Liver (tissue), 3 donors: ENCODE results near the gene LONRF2.

ENCODE experiments used
- EGR1 ChIP-seq, 2 donors: IDR thresholded peaks; 2 replicates each; pipeline ENCODE4 v1.6.1; 2016 to 2018; ENCODE audit warnings: antibody characterized with exemption in 2 of 2, low read depth in 2 of 2
- FOXA1 ChIP-seq: IDR thresholded peaks from 2 replicates; pipeline ENCODE4 v1.6.1; 2016; ENCODE audit warnings: antibody characterized with exemption
- GABPA ChIP-seq, 2 donors: IDR thresholded peaks in 1 of 2; conservative IDR thresholded peaks in 1 of 2; 2 replicates each; pipeline ENCODE4 v1.6.1; 2016; ENCODE audit warnings: antibody characterized with exemption in 2 of 2, mild to moderate bottlenecking in 1 of 2, moderate library complexity in 1 of 2
- HNF4G ChIP-seq: IDR thresholded peaks from 2 replicates; pipeline ENCODE4 v1.6.1; 2016; ENCODE audit warnings: antibody characterized with exemption
- NR2F2 ChIP-seq: IDR thresholded peaks from 2 replicates; pipeline ENCODE4 v1.6.1; 2016; ENCODE audit warnings: antibody characterized with exemption
- RAD21 ChIP-seq, 2 donors: IDR thresholded peaks; 2 replicates each; pipeline ENCODE4 v1.6.1; 2016; ENCODE audit warnings: antibody characterized with exemption in 2 of 2, mild to moderate bottlenecking in 2 of 2
- SP1 ChIP-seq: IDR thresholded peaks from 2 replicates; pipeline ENCODE4 v1.6.1; 2018; ENCODE audit warnings: antibody characterized with exemption, mild to moderate bottlenecking
- TAF1 ChIP-seq: conservative IDR thresholded peaks from 2 replicates; pipeline ENCODE4 v1.6.1; 2016; ENCODE audit warnings: antibody characterized with exemption, mild to moderate bottlenecking
- YY1 ChIP-seq: IDR thresholded peaks from 2 replicates; pipeline ENCODE4 v1.6.1; 2016; ENCODE audit warnings: antibody characterized with exemption, mild to moderate bottlenecking
- TF ChIP-seq, protein P1 (sequence below): fragments of 150-350 bp; IDR thresholded peaks from 2 replicates; pipeline ENCODE4 v1.5.1; 2017; ENCODE audit warnings: improper control_type of control experiment, low read depth, low read length; ENCODE audit not compliant: missing input control
- TF ChIP-seq, protein P2 (sequence below): IDR thresholded peaks from 2 replicates; pipeline ENCODE4 v1.6.1; 2016; ENCODE audit warnings: antibody characterized with exemption
- TF ChIP-seq, protein P3 (sequence below): IDR thresholded peaks from 2 replicates; pipeline ENCODE4 v1.6.1; 2016; ENCODE audit warnings: antibody characterized with exemption, mild to moderate bottlenecking
- donor health status: healthy.
- donor health status: healthy.

DNA sequence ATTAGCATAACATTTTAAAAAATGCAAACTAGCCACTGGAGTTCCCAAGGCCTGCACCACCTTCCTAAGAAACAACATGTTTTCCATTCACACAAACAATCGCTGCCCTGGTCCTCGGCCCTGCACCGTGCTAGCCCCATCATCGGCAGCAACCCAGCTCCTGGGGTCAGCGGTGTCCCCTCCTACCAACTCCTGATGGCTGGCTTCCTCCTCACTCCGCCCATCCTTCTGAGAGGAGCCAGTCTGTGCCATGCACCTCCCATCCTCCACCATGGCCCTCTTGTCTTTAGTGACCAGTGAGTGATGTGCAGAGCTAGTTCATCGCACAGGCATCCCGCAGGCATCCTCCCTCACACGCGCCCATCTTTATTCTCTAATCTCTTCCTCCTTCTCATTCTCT is 81.9 kb downstream of the LONRF2 start:
- TF ChIP-seq, protein P1, sequence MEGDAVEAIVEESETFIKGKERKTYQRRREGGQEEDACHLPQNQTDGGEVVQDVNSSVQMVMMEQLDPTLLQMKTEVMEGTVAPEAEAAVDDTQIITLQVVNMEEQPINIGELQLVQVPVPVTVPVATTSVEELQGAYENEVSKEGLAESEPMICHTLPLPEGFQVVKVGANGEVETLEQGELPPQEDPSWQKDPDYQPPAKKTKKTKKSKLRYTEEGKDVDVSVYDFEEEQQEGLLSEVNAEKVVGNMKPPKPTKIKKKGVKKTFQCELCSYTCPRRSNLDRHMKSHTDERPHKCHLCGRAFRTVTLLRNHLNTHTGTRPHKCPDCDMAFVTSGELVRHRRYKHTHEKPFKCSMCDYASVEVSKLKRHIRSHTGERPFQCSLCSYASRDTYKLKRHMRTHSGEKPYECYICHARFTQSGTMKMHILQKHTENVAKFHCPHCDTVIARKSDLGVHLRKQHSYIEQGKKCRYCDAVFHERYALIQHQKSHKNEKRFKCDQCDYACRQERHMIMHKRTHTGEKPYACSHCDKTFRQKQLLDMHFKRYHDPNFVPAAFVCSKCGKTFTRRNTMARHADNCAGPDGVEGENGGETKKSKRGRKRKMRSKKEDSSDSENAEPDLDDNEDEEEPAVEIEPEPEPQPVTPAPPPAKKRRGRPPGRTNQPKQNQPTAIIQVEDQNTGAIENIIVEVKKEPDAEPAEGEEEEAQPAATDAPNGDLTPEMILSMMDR: no peak
- TF ChIP-seq, protein P2, sequence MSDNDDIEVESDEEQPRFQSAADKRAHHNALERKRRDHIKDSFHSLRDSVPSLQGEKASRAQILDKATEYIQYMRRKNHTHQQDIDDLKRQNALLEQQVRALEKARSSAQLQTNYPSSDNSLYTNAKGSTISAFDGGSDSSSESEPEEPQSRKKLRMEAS: no peak
- no peak for TF ChIP-seq RAD21 (IDR thresholded peaks at IDR 0.05)
- TF ChIP-seq, protein P3, sequence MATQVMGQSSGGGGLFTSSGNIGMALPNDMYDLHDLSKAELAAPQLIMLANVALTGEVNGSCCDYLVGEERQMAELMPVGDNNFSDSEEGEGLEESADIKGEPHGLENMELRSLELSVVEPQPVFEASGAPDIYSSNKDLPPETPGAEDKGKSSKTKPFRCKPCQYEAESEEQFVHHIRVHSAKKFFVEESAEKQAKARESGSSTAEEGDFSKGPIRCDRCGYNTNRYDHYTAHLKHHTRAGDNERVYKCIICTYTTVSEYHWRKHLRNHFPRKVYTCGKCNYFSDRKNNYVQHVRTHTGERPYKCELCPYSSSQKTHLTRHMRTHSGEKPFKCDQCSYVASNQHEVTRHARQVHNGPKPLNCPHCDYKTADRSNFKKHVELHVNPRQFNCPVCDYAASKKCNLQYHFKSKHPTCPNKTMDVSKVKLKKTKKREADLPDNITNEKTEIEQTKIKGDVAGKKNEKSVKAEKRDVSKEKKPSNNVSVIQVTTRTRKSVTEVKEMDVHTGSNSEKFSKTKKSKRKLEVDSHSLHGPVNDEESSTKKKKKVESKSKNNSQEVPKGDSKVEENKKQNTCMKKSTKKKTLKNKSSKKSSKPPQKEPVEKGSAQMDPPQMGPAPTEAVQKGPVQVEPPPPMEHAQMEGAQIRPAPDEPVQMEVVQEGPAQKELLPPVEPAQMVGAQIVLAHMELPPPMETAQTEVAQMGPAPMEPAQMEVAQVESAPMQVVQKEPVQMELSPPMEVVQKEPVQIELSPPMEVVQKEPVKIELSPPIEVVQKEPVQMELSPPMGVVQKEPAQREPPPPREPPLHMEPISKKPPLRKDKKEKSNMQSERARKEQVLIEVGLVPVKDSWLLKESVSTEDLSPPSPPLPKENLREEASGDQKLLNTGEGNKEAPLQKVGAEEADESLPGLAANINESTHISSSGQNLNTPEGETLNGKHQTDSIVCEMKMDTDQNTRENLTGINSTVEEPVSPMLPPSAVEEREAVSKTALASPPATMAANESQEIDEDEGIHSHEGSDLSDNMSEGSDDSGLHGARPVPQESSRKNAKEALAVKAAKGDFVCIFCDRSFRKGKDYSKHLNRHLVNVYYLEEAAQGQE: no peak
- TF ChIP-seq SP1: no peak
- TF ChIP-seq GABPA (IDR thresholded peaks at IDR 0.05 in 1 of 2, conservative IDR thresholded peaks at IDR 0.05 in 1 of 2): no peak
- TF ChIP-seq YY1: no peak
- no peak for TF ChIP-seq HNF4G
- TF ChIP-seq NR2F2: no peak
- no peak for TF ChIP-seq TAF1
- TF ChIP-seq FOXA1: no peak
- TF ChIP-seq EGR1 (IDR thresholded peaks at IDR 0.05; ENCODE audit: low read depth in 2 of 2): no peak
